Stimulated activated CD4-positive, alpha-beta T cell treated with anti-CD3 and anti-CD28 coated beads, Interleukin-15, amount 100 ng/mL, for 24 hours (primary cell): ENCODE measurements around the gene TAS2R39.

Experiments
- DNase-seq: peaks from one replicate; pipeline ENCODE4 v3.0.0-alpha.2; 2020

TAS2R39 gene

DNA sequence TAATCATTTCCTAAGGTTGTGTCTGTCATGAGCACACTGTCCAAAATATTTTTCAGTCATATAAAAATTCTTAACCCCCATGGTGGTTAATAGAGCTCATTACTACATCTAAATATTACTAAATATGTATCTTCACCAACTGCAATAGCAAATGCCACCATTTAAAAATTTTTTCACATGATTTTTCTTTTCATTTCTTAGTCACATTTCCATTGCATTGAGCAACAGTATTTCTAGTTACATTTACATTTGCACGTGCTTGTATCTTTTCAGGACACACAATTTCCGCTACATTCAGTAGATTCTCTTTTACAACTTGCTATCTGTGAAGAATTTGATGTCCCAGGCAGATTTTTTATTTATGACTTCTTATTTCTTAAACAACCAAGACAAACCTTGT is 33.5 kb downstream of the TAS2R39 start:
- DNase-seq: no peak

DNA sequence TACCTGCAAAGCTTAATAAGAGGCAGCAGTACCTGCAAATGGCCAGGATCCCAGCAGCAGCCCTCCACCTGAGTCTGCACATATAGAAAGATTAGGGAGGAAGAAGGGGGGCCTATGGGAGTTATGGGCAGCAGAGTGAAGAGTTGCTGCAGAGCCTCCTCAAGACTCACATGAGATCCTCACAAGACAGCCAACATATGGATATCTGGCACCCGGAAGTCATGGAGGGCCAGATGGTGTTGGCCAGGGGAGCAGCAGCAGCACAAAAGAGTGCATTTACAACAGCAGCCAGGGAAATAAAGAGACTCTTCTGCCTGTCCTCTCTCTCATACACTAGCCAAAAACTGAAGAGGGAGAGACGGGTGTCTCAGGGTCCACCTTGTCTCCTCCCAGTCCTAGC is 34.6 kb downstream of the TAS2R39 start:
- no peak for DNase-seq

DNA sequence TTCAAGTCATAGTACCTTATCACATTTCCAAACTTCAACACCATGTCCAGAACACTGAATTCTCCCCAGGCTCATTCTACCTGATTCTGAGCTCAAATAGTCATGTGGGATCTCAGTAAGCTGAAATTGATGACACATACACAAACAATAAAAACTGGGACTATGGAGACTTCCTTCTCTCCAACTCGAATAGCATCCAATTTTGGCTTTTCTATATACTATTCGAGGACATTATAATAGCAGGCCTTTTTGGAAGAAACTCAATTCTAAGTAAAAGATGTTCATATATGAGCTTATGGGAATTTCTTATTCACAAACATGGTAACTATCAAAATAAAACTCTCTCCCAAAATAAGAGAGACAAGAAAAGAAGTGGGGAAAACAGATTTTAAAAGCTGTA is 38.1 kb downstream of the TAS2R39 start:
- no peak for DNase-seq

DNA sequence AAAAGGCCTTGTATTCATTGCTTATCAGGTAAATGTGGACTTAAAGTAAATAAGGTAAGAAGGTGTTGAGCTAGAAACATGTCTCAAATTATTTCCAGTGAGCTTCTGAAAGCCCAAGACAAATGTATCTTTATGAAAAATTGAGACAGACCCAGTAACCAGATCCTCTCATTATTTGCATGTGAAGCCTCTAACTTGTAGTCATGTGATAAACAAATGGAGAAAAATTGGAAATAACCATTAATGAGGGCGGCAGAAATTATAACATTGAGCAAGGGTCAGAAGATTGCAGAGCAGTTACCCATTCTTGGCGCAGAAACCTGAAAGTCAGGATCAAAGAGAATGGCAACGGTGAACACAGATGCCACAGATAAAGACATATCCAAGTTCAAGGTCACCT is 38.5 kb downstream of the TAS2R39 start, which contains the start of gene TAS2R40:
TSS of gene TAS2R40 (plus strand) at position 301 of the 400 bp plus-strand sequence. CDS start at position 343, 42 bp downstream.
- DNase-seq: no peak

DNA sequence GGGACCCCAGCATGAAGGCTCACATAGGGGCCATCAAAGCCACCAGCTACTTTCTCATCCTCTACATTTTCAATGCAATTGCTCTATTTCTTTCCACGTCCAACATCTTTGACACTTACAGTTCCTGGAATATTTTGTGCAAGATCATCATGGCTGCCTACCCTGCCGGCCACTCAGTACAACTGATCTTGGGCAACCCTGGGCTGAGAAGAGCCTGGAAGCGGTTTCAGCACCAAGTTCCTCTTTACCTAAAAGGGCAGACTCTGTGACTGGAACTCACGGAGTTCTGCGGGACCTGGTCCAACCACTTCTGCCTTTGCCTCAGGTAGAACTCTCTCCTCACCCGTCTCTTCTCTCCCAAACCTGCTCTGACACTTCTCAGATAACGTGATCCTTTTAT is 39.6 kb downstream of the TAS2R39 start:
- no peak for DNase-seq

DNA sequence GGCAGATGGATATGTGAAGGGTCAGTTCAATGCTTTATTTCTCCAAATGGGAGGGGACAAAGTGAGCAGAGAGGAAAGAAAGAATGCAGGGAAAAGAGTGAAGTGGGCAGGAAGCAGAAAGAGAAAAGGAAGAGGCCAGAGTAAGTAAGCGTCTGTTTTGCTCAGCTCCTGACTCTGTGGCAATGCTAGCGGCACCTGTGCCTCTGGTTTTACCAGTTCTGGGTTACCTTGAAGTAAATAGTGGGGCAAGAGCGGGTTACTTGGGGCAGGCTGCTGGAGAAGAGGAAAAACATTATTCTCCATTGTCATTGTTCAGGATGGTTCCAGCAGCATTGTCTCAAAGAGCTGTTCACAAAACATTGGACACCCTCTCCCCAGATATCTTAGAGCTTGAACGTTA is 40.6 kb downstream of the TAS2R39 start:
- DNase-seq: no peak

DNA sequence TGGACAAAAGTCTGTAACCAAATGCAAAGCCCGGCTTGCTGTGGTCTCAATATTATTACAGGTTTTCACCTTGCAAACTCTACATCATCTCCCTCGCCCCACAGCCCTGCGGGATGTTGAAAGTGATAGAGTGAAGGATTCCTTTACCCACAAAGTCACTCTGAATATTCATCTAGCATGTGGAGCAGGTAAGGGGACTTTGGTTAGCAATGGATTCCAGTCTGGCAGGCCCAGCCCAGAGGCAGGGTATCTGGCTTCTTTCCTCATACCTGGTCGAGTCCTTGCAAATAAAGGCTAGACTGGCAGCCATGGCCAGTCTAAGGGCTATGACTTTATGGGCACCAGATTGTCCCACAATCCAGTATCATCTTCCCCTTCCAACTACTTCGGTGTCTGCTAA is 41.8 kb downstream of the TAS2R39 start:
- DNase-seq: no peak

DNA sequence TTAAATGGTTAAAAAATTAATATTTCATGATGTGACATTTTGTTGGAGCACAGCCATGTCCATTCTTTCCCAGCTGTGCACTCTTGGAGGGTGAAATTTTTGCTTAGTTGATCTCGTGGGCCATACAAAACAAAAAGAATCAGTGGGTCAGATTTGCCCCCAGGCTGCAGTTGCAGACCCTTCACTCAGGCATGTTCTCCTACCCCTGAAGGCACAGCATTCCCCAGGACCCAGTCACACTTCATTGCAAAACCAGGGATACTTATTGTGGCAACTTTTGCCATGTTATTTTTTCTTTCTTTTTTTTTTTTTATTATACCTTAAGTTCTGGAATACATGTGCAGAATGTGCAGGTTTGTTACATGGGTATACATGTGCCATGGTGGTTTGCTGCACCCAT is 44.6 kb downstream of the TAS2R39 start:
- no peak for DNase-seq

DNA sequence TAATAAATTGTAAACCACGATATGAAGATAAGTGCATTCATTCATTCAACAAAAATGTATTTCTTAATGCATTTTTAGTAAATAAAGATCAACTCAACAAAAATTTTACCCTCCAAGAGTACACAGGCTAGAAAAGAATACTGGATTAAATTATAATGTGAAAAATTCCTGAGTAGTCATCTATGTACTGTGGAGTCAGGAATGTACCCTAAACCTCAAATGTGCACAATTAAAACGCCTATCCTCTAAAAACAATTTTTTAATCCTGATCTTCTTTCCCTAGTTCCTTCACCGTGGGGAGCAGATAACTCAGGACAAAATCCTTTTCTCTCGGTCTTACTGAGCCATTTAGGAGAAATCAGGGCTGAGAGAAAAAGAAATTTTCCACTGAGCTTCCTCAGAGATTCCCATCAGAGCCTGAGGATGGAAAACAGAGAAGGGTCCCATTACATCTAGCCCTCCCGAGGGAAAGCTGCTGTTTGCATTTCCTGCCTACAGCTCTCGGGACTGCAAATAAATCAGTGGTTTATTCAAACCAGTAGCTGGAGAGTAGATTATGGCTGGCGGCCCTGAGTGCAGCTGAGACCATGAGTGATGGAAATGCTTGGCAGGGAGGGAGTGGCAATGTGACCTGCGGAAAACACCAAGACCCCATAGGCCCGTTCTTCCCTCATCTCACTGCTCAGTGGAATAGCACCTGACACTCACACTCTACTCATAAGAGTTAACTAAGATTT is 46.0 kb downstream of the TAS2R39 start:
- no peak for DNase-seq

DNA sequence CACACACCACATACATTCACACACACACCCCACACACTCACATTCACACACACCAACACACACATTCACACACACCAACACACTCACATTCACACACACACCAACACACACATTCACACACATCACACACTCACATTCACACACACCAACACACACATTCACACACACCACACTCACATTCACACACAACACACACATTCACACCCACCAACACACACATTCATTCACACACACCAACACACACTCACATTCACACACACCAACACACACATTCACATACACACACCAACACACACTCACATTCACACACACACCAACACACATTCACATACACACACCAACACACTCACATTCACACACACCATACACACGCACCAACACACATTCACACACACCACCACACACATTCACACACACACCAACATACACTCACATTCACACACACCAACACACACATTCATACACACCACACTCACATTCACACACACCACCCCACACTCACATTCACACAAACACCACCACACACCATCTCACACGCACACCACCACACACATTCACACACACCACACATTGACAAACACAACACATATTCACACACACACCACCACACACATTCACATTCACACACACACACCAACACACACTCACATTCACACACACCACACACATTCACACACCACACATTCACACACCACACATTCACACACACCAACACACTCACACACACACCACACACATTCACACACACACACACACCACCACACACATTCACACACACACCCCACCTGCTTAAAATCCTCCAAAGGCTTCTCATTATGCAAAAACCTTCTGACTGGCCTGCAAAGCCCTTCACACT is 47.6 kb downstream of the TAS2R39 start:
- no peak for DNase-seq
